HEK293T (cell line): ENCODE data around the gene SETBP1.

Experiments
- CTCF ChIA-PET: fragments of 350-600 bp; formaldehyde crosslinking; extraction: SDS; loops from one replicate; lab custom pipeline; 2021; ENCODE audit warnings: antibody characterized with exemption, inconsistent platforms; lab: Yijun Ruan, JAX
- POLR2A ChIA-PET: fragments of 350-600 bp; formaldehyde crosslinking; extraction: SDS; loops from one replicate; lab custom pipeline; 2020; ENCODE audit warnings: antibody characterized with exemption, inconsistent platforms; lab: Yijun Ruan, JAX
- DNase-seq: peaks from one replicate; pipeline ENCODE4 v3.0.0; 2012; ENCODE audit warnings: mixed read lengths; ENCODE audit errors: extremely low spot score
- ARNT ChIP-seq: fragments of 450-650 bp; IDR thresholded peaks from 2 replicates; pipeline ENCODE4 v1.6.1; 2017; ENCODE audit warnings: mild to moderate bottlenecking
- BHLHE40 ChIP-seq: fragments of 450-650 bp; IDR thresholded peaks from 2 replicates; pipeline ENCODE4 v1.6.1; 2016; ENCODE audit warnings: mild to moderate bottlenecking, moderate library complexity, borderline replicate concordance
- CTBP1 ChIP-seq: fragments of 450-650 bp; IDR thresholded peaks from 2 replicates; pipeline ENCODE4 v1.6.1; 2016; ENCODE audit warnings: borderline replicate concordance
- ELF4 ChIP-seq: fragments of 450-650 bp; IDR thresholded peaks from 2 replicates; pipeline ENCODE4 v1.6.1; 2017; ENCODE audit warnings: antibody characterized with exemption
- FOXA1 ChIP-seq: fragments of 450-650 bp; IDR thresholded peaks from 2 replicates; pipeline ENCODE4 v1.6.1; 2016; ENCODE audit warnings: mild to moderate bottlenecking
- FOXK2 ChIP-seq: fragments of 450-650 bp; IDR thresholded peaks from 2 replicates; pipeline ENCODE4 v1.6.1; 2016; ENCODE audit warnings: mild to moderate bottlenecking
- FOXM1 ChIP-seq: fragments of 450-650 bp; IDR thresholded peaks from 2 replicates; pipeline ENCODE4 v1.6.1; 2017; ENCODE audit warnings: mild to moderate bottlenecking, borderline replicate concordance
- HDGF ChIP-seq: fragments of 450-650 bp; IDR thresholded peaks from 2 replicates; pipeline ENCODE4 v1.6.1; 2017; ENCODE audit warnings: antibody characterized with exemption, borderline replicate concordance
- L3MBTL2 ChIP-seq: fragments of 450-650 bp; conservative IDR thresholded peaks from 2 replicates; pipeline ENCODE4 v1.6.1; 2016; ENCODE audit warnings: mild to moderate bottlenecking
- LEF1 ChIP-seq: fragments of 450-650 bp; IDR thresholded peaks from 2 replicates; pipeline ENCODE4 v1.6.1; 2017; ENCODE audit warnings: mild to moderate bottlenecking, borderline replicate concordance
- NFRKB ChIP-seq: fragments of 450-650 bp; IDR thresholded peaks from 2 replicates; pipeline ENCODE4 v1.6.1; 2016; ENCODE audit warnings: mild to moderate bottlenecking, moderate library complexity
- PKNOX1 ChIP-seq: fragments of 450-650 bp; IDR thresholded peaks from 2 replicates; pipeline ENCODE4 v1.6.1; 2016
- SP1 ChIP-seq: fragments of 450-650 bp; IDR thresholded peaks from 2 replicates; pipeline ENCODE4 v1.6.1; 2017
- SUZ12 ChIP-seq: fragments of 450-650 bp; IDR thresholded peaks from 2 replicates; pipeline ENCODE4 v1.6.1; 2016; ENCODE audit warnings: mild to moderate bottlenecking
- TARDBP ChIP-seq: fragments of 450-650 bp; IDR thresholded peaks from 2 replicates; pipeline ENCODE4 v1.6.1; 2016
- ZNF384 ChIP-seq: fragments of 450-650 bp; IDR thresholded peaks from 2 replicates; pipeline ENCODE4 v1.6.1; 2016

SETBP1 gene

GRCh38 chr18:44819944-44820510, 139.3 kb downstream of the SETBP1 start:
- ChIA-PET CTCF (no interaction called here), POLR2A (no interaction called here)
- TF ChIP-seq FOXM1 (no peak), SP1 (no peak), BHLHE40 (no peak), PKNOX1 (no peak), L3MBTL2 (no peak), FOXA1 (no peak)
- DNase-seq = no peak

GRCh38 chr18:44821924-44822323, 141.2 kb downstream of the SETBP1 start:
- DNase-seq = no peak
- POLR2A ChIA-PET = interaction anchor here (1.2 kb wide), 1 partner anchor 141 kb away, joined by 3 read pairs; the partner anchor contains the start of gene SETBP1
- CTCF ChIA-PET = no interaction called here
- TF ChIP-seq L3MBTL2 (no peak), ELF4 (no peak), ARNT (no peak), BHLHE40 (no peak), SUZ12 (no peak), FOXA1 (no peak)

DNA sequence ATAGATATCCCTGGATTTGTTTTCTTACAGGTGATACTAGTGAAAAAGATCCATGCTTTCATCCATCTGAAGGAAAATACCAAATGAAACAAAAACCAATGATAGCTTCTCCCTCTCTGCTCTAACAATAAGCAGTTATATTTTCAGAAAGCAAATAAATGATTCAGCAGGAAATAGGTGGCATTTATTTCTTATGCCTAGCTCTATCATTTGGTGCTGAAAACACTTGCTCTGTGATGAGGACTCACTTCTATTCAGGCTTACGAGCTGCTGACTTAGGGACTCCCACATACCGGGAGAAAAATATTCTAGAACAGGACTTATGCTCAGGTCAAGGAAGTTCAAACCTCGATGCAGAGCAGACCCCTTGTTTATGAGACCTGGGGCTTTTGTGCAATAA, 142.6 kb downstream of the SETBP1 start:
- POLR2A ChIA-PET = interaction anchor here (1.2 kb wide), 1 partner anchor 142 kb away, joined by 3 read pairs; the partner anchor contains the start of gene SETBP1
- CTCF ChIA-PET = no interaction called here
- DNase-seq = no peak
- TF ChIP-seq PKNOX1 (no peak), SP1 (no peak), FOXM1 (no peak), FOXA1 (no peak), BHLHE40 (no peak), ARNT (no peak), CTBP1 (no peak)

DNA sequence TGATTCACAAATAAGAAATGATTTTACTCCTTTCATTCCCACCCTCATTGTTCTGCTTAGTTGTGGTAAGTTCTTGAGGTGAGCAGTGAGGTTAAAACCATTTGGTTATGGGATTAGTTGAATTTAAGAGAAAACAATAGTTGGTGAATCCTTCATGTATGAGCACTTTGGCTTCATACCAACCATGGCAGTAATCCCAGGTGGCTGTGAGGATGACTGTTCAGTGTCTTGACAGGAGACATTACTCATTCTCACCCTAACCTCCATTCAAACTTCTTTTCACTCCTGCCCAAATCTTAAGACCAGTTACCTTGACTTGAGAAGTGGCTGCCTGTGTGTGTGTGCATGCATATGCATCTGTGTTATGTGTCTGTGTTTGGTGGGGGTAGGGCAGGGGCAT, 143.1 kb downstream of the SETBP1 start:
- POLR2A ChIA-PET = no interaction called here
- no peak for DNase-seq
- CTCF ChIA-PET = no interaction called here
- no peak for TF ChIP-seq ELF4
- TF ChIP-seq TARDBP = no peak
- TF ChIP-seq ARNT = no peak
- TF ChIP-seq L3MBTL2 = no peak
- no peak for TF ChIP-seq PKNOX1
- no peak for TF ChIP-seq FOXA1
- TF ChIP-seq ZNF384 = no peak
- TF ChIP-seq HDGF = no peak
- no peak for TF ChIP-seq SP1
- no peak for TF ChIP-seq FOXM1
- no peak for TF ChIP-seq FOXK2
- no peak for TF ChIP-seq SUZ12
- no peak for TF ChIP-seq NFRKB
- TF ChIP-seq CTBP1 = no peak
- no peak for TF ChIP-seq BHLHE40
- TF ChIP-seq LEF1 = no peak

DNA sequence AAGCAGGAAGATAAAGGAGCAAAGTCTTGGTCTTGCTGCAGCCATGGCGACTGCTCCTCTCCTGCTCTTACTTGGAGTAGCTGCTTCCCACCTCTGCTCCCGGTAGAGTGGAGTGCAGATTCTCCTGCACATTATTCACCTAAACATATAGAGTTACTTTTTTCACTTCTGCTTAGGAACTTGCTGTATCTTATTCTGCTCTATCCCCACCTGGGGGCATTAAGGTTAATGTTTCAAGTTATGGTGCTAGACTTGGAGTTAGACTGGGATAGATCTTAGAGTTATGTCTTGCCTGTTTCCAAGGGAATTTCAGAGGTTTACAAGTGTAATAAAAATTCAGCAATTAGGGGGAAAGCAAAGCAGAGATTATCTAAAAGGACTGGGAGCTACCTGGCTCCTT, 144.2 kb downstream of the SETBP1 start:
- CTCF ChIA-PET = no interaction called here
- TF ChIP-seq SP1 (no peak), ZNF384 (no peak), ARNT (no peak), PKNOX1 (no peak), SUZ12 (no peak), HDGF (no peak)
- no peak for DNase-seq
- POLR2A ChIA-PET = no interaction called here

GRCh38 chr18:44826418-44827259, 146.0 kb downstream of the SETBP1 start:
- CTCF ChIA-PET = interaction anchor here (0.6 kb wide), 1 partner anchor 94 kb away, joined by 3 read pairs; no protein-coding TSS in a partner anchor
- POLR2A ChIA-PET = interaction anchor here (0.7 to 1.0 kb wide), 2 partner anchors 10 to 148 kb away, joined by 3 read pairs; no protein-coding TSS in a partner anchor
- TF ChIP-seq FOXA1 = no peak
- TF ChIP-seq TARDBP = no peak
- no peak for TF ChIP-seq LEF1
- no peak for TF ChIP-seq FOXK2
- no peak for TF ChIP-seq NFRKB
- TF ChIP-seq ELF4 = no peak
- TF ChIP-seq SP1 = no peak
- no peak for DNase-seq
